Dermis microvascular lymphatic vessel endothelial cell (primary cell): ENCODE measurements around the gene MTREX. TPM values are rescaled to one million over a fixed set of nuclear protein-coding genes. Genes with fewer than 3 reads are reported as not detected.
"Not testable (repeated sequence)": the region's sequence is repeated elsewhere in the genome, so short reads cannot be mapped to it uniquely, and the experiment has no call there.

ENCODE experiments used
- DNase-seq, 2 donors: peaks; one replicate each; pipeline versions ENCODE4 v3.0.0 to v3.0.0-alpha.2; 2010; ENCODE audit warnings: low read depth in 2 of 2
- total RNA-seq: library from RNA; depleted of rRNA; stranded (reverse); fragments of >200 nt; gene quantifications from 2 replicates; pipeline ENCODE4 v1.2.1, GENCODE V29; 2014

MTREX gene
- total RNA-seq = 42.9 and 49.0 TPM in 2 replicates

DNA sequence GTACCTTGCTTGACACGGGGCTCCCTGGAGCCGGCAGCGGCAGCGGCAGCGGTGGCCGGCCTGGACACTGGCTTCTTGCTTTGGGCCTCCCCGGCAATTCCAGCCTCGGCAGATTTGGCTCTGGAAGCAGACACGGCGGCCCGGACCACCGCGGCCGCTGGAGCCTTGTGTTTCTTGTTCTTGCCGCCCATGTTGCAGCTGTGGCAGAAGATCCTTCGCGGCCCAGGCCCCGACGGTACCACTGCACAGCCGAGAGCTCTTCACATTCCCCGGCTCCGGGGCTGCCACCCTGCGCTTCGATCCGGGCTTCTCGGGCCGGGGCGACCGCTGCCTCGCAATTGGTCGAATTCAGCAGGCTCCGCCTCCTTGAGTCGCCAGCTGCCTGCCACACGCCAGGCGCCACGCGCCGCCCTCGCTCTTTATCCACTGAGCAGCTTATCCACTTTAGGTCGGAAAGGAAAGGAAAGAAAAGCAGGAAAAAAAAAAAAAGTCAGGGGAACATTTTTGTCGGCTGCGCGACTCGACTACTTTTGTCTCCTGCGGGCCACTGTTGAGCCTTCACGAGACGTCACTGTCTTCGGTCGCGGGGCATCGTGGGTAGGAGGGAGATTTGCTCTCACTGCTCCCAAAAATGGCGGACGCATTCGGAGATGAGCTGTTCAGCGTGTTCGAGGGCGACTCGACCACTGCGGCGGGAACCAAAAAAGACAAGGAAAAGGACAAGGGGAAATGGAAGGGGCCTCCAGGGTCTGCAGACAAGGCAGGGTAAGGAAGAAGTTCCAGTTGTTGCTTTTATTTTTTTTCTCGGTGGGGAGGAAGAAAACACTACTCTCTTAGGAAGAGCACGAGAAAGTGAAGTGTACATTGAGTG, at the start of gene MTREX, which contains the start of gene DHX29:
TSS of gene MTREX (plus strand) at position 607 of the 871 bp plus-strand sequence. CDS start at position 632, 25 bp downstream.
TSS of gene DHX29 (minus strand) at position 312 of the 871 bp plus-strand sequence. CDS start at position 191, 121 bp downstream.
- DNase-seq = peak; percentile 92 to 97

DNA sequence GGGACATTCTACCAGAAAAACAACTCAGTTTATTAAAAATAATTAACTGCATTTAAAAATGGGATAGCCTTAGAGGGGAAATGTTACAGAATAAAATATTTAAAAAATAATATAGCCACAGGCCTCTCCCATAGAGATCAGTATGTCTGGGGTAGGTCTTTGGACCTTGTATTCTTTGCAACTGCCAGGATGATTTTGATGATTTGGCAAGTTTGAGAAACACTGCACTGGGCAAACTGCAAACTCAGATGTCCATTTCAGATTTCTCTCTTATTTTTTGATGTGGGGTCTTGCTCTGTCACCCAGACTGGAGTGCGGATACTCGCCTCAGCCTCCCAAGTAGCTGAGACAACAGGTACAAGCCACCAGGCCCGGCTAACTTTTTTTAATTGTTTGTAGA, 49.5 kb upstream of the MTREX start:
- DNase-seq = no peak

DNA sequence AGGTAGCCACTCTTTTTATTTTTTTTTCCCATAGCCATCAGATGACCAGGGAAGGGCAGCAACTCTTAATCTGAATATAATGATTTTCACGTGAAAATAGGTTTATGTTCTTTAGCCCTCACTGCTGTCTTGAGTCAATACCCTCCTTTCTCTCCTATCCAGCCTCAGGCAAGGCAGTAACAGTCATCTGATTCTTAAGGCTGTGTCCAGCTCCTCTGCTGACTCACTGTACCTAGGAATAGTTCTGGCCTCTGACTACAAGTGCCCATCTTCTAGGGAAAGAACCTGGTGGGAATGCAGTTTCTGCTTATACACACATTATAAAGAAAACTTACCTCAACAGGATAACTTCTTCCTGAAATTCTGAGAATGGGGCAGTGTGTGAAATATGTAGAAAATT, 31.0 kb upstream of the MTREX start:
- no peak for DNase-seq

DNA sequence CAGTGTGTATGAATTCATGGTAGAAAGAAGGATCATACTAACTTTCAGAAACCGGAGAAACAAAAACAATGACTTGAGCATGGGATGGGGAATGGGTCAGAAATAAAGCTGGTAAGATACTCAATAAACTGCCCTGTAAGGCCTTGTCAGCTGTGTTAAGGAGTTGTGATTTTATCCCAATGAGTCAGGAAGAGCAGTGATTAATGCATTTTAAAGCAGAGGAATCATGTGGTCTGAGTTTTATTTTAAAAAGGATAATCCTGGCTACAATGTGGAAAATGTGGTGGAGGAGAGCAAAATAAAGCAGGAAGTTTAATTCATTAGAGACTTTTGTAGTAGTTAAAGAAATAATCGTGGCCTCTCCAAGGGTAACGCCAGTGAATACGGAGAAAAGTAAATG, 29.0 kb upstream of the MTREX start:
- no peak for DNase-seq

DNA sequence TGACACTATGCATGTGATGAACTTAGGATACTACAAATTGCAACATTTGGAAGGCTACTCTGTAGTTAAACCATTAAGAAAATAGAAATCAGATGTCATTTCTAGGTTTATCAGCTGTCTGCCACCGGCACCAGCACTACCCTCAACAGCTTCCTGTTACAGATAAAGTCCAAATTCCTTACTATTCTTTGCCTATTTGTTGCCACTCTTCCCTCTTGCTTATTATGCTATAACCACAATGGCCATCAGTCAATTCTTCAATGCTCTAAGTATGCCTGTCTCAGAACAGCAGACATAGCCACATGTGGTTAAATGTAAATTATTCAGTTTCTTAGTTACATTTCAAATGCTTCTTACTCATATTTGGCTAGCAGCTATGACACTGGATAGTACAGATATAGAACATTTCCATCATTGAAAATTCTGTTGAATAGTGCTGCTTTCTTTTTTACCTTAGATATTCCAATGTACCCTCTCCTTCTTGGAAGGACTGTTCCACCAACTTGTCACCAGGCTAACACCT, 21.3 kb upstream of the MTREX start:
- no peak for DNase-seq

DNA sequence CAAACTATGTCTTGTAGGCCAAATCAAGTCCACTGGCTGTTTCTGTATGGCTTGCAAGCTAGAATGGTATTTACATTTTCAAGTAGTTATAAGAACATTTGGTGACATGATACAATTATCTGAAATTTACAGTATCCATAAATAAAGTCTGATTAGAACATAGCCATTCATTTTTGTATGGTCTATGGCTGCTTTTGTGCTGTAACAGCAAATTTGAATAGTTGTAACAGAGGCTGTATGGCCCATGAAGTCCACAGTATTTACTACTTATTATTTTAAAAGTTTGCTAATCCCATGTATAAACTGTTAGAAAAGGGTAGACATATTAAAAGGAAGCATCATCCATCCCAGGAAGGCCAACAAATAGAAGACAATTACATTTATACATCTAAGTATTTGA, 18.0 kb upstream of the MTREX start:
- DNase-seq = no peak

DNA sequence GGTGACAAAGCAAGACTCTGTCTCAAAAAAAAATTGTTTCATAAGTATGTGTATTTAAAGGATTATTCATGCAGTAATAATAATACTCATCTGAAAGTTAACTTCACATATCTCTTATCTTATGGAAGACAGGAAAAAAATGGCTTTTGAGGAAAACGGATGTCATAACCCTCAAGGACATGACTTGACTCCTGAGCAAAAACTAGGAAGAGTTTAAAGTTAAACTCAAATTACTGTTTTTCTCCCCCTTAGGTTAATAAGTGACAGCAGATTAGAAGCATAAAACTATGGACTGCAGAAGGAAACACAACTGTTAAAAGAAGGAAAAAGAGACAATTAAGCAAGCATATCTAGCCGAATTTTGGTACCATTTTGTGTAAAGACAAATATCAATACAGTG, 16.8 kb upstream of the MTREX start:
- DNase-seq = no peak

DNA sequence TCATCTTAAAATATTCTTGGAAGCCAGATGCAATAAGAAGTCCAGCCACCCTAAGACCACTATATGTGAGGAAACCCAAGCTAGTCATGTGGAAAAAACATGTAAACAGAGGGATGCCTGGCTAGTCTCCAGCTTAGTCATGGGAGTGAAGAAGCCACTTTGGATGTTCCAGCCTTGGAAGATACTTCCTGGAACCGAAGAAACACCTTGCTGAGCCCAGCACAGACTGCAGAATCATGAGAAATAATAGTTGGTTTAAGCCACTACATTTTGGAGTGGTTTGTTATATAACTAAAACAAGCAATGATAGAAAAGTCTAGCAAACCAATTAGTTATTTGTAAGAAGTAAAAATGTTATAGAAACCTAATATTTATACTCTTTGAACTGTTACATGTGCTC, 12.9 kb upstream of the MTREX start:
- no peak for DNase-seq

DNA sequence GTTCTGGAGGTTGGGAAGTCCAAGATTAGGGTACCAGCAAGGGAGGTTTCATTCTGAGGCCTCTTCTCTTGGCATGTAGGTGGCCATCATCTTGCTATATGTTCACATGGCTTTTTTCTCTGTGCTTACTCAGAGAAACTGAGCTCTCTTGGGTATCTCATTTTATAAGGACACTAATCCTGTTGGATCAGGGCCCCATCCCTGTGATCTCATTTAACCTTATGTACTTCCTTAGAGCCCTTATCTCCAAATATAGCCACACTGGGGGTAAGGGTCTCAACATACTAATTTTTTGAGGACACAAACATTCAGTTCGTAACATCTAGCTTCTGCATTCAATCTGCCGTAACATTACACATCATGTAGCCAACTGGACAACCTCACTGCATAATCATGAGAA, 6.9 kb upstream of the MTREX start:
- DNase-seq = no peak

DNA sequence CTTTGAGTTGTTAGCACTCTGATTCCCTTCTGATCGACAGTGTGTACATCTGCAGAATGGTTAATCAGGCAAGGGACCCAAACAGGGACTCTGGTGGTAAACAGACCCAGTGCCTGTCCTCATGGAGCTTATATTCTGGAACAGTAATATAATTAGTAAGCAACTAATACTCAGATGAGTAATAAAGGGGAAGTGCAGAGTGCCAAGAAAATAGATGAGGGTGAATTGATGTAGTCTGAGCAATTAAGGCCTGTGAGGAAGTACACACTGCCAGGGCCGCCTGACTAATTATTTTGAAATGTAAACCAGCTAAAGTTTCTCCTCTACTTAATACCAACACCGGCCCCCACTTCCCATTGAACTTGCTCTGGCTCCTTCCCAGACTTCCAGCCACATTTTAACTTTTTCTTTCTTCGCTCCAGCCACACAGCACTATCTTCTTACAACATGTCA, 4.5 kb upstream of the MTREX start:
- DNase-seq = peak in 1 of 2 donors; percentile 84

DNA sequence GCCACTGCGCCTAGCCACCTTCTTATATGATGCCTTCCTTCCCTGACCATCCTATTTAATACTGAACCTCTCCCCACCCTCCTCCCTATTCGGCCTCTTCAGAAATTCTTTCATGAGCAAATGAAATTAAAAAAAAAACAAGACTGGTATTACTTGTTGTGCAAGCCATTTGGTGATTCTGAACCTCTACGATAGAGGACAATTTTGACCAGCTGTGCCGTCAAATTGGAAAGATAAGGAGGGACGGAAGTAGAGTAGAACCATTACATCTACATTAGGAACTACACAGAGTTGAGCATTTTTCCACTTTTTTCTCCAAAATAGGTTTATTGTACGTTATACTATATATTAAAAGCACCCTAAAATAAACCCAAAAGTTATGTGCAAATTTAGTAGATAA, 3.2 kb upstream of the MTREX start:
- DNase-seq = no peak

DNA sequence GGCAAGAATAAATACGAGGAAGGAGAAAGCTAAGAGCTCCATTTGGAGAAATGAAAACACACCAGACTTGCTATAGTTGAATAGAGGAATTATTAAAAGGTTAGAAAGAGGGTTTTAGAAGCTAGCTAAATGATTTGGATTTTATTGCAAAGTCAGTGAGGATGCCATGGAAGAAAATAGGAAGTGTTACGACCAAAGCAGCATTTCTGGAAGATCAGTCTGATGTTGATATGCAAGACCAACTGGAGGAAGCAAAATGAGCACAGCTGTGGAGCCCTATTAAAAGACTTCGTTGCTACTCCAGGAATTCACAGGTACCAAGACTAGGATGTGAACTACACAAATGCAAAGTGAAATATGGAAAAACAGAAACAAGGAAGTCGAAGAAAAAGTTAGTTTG, 2.4 kb upstream of the MTREX start:
- no peak for DNase-seq

DNA sequence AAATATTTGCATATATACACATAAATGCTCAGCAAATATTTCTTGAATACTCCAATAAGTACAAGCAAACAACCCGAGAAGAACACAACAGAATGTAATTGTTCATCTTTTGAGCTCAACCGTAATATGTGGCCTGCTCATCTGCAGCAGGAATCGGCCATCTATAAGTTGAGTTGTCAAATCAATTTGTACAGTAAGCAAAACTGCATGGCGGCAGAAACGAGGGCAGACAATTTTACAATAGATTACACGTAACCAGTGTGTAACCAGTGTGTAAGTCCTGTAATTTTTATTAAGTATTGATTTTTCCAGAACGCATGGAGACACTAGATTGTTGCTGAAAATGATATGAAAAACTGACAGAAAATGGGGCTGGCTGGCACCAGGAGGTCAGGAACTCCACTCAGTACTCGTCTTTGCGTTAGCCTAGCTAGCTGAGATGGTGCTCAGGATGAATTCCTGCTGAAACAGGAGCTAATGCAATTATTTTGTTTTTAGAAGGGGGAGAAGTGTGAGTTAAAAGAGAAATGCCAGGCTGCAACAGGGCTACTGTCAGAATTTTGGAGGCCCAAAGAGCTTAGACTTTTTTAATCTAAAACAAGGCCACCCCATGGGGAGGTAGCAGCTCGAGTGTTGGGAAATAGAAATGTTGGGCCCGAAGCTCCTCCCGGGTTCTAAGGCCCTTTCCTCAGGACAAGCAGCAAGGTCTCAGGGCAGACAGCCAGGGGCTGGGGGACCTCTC, 977 bp upstream of the MTREX start:
- DNase-seq = peak in 1 of 2 donors; percentile 30

DNA sequence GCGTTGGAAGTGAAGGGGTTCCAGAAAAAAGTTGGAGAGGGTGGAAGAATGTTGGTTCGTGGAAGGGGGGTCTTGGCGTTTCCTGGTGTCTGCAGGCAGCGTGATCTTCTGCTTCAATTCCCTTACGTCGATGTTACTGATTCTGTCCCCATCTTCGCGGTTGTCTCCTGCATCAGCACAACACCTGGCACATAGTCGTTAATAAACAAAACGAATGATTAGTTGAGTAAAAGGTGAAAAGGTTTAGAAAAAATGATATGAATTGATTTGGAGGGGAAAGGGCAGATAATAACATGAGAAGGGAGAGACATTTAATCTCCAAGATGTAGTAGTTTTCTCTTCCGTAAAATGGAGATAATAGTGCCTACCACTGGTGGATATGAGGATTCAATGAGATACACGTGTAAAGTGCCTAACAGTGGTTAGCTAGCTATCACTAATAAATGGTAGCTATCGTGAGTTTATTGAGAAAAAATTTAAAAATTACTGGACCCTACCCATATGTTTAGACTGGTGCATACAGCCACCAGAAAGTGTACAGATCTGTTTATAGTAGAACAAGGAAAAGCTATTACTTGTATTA, 556 bp downstream of the MTREX start:
- DNase-seq = peak in 1 of 2 donors; percentile 46

DNA sequence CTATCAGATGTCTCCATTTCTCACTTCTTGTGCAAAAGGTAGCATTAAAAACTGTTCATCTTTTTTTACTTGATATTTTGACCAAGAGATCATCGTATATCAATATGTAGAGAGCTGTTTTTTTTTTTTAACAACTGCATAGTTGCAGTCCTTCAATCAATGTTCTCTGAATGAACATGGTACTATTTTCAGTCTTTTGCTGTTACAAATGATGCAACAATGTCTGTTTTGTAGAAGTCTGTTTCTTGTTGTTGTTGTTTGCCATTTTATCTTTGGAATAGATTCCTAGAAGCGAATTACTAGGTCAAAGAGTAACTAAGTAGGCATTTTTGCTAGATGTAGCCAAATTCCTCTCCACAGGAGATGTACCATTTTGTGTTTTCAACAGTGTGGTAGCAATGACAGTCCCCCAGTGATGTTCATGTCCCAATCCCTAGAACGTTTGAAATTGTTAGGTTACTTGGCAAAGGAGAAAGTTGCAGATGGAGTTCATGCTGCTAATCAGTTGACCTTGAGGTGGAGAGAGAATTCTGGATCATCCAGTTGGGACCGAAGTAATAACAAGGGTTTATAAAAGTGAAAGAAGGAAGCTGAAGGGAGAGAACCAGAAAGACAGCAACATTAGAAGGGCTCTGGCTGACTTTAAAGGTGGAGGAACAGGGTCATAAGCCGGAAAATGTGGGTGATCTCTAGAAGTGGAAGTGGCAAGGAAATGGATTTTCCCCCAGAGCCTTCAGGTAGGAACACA, 6.3 kb downstream of the MTREX start:
- DNase-seq = no peak

DNA sequence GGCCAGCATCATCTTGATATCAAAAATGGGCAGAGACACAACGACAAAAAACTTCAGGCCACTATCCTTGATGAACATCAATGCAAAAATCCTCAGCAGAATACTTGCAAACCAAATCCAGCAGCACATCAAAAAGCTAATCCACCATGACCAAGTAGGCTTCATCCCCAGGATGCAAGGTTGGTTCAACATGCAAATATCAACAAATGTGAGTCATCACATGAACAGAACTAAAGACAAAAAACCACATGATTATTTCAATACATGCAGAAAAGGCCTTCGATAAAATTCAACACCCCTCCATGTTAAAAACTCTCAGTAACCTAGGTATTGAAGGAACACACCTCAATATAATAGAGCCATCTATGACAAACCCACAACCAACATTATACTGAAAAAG, 8.5 kb downstream of the MTREX start:
- DNase-seq = no peak

DNA sequence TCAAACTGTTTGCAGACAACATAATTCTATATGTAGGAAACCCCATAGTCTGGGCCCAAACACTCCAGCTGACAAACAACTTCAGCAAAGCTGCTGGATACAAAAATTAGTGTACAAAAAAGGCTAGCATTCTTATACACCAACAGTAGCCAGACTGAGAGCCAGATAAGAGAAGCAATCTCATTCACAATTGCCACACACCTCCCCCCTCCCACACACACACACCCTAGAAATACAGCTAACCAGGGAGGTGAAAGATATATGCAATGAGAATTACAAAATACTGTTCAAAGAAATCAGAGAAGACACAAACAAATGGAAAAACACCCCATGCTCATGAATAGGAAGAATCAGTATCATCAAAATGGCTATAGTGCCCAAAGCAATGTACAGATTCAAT, 9.0 kb downstream of the MTREX start:
- DNase-seq = no peak

DNA sequence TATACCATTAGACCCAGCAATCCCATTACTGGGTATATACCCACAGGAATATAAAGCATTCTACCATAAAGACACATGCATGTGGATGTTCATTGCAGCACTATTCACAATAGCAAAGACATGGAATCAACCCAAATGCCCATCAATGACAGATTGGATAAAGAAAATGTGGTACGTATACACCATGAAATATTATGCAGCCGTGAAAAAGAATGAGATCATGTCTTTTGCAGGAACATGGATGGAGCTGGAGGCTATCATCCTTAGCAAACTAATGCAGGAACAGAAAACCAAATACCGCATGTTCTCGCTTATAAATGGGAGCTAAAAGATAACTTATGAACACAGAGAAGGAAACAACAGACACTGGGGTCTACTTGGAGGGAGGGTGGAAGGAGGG, 10.4 kb downstream of the MTREX start:
- not testable (repeated sequence) for DNase-seq

DNA sequence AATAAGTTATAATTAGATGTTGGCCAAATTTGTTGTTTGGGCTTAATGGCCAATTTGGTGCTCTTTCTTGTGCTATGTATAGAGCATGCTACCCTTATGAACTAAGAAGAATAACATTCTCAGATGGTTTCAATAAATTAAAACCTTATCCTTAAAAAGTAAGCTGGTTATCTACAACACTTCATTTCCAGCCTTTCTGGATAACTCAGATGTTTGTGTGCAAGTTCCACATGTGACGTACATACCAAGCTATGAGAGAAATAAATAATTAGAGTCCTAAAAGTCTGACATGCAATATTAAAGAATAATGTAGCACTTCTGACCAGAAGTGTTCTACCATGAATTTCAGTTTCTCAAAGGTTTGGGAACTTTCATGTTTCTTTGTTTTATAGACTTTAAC, 11.7 kb downstream of the MTREX start:
- DNase-seq = no peak

DNA sequence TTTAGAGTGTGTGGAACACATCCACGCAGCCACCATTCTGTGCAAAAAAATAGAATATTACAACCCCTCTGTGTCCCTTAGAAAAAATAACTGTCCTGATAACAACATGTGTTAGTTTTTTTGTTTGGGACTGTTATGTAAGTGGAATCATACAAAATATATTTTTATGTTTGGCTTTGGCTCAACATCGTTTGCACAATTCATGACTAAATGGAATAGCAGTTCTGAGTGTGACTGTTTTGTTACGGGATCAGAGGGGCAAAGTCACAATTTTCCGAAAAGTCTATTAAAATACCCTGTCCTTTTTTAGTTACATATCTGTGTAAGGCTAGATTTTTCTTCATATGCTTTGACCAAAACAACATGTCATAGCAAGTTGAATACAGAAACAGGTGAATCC, 12.8 kb downstream of the MTREX start:
- DNase-seq = no peak

DNA sequence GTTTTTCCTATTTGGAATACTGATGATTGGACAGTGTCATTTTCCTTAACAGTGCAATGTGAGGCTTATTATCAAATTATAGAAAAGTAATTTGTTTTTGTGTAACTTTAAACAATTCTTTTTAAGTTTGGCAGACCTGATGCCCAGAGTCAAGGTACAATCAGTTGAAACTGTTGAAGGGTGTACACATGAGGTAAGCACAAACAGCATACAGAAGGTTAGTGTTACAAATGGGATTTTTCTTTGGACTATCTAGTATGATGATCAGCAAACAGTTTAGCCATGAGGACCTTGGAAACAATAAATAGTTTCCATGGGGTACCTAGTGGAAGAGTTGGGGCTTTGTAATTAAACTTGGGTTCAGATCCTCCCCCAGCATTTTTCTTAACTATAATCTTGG, 16.2 kb downstream of the MTREX start:
- DNase-seq = no peak
